GM21515 (cell line): ENCODE measurements around the gene JAM3.

ENCODE experiments used
- ATAC-seq: cut with Tn5 transposase; IDR thresholded peaks from one replicate; pipeline ENCODE4 v1.9.1; 2021; ENCODE audit not compliant: unreplicated experiment

JAM3 gene

GRCh38 chr11:134038897-134039470 is 29.9 kb upstream of the JAM3 start:
- no peak for ATAC-seq

- ATAC-seq, result no peak
Measured at GRCh38 chr11:134039726-134040385, 29.0 kb upstream of the JAM3 start.

- no peak for ATAC-seq
Measured at GRCh38 chr11:134040386-134041302, 28.2 kb upstream of the JAM3 start.

GRCh38 chr11:134041349-134041748 is 27.5 kb upstream of the JAM3 start:
- ATAC-seq, result no peak

GRCh38 chr11:134041791-134042696 is 26.8 kb upstream of the JAM3 start:
- no peak for ATAC-seq

GRCh38 chr11:134043821-134044420 is 25.0 kb upstream of the JAM3 start:
- no peak for ATAC-seq

GRCh38 chr11:134044514-134045284 is 24.2 kb upstream of the JAM3 start:
- no peak for ATAC-seq

GRCh38 chr11:134045799-134046635 is 22.9 kb upstream of the JAM3 start:
- ATAC-seq, result no peak

GRCh38 chr11:134046681-134047449 is 22.0 kb upstream of the JAM3 start:
- no peak for ATAC-seq

- ATAC-seq, result no peak
Measured at GRCh38 chr11:134047586-134047999, 21.3 kb upstream of the JAM3 start.

GRCh38 chr11:134048028-134048427 is 20.8 kb upstream of the JAM3 start:
- ATAC-seq, result no peak

GRCh38 chr11:134049303-134049702 is 19.6 kb upstream of the JAM3 start:
- ATAC-seq, result no peak

GRCh38 chr11:134050541-134051383 is 18.1 kb upstream of the JAM3 start:
- ATAC-seq, result peak; percentile 91

GRCh38 chr11:134052395-134052987 is 16.4 kb upstream of the JAM3 start:
- ATAC-seq, result no peak

GRCh38 chr11:134052988-134053945 is 15.6 kb upstream of the JAM3 start:
- ATAC-seq, result no peak

- no peak for ATAC-seq
Measured at GRCh38 chr11:134055029-134055428, 13.8 kb upstream of the JAM3 start.
